GF-D8 (cell line): ENCODE results near the gene APOL1.
"Not testable (repeated sequence)": the region's sequence is repeated elsewhere in the genome, so short reads cannot be mapped to it uniquely, and the experiment has no call there.

ENCODE experiments used
- DNase-seq: peaks from one replicate; lab custom pipeline; 2025; lab: John Stamatoyannopoulos, UW

APOL1 gene, protein sequence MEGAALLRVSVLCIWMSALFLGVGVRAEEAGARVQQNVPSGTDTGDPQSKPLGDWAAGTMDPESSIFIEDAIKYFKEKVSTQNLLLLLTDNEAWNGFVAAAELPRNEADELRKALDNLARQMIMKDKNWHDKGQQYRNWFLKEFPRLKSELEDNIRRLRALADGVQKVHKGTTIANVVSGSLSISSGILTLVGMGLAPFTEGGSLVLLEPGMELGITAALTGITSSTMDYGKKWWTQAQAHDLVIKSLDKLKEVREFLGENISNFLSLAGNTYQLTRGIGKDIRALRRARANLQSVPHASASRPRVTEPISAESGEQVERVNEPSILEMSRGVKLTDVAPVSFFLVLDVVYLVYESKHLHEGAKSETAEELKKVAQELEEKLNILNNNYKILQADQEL

DNA sequence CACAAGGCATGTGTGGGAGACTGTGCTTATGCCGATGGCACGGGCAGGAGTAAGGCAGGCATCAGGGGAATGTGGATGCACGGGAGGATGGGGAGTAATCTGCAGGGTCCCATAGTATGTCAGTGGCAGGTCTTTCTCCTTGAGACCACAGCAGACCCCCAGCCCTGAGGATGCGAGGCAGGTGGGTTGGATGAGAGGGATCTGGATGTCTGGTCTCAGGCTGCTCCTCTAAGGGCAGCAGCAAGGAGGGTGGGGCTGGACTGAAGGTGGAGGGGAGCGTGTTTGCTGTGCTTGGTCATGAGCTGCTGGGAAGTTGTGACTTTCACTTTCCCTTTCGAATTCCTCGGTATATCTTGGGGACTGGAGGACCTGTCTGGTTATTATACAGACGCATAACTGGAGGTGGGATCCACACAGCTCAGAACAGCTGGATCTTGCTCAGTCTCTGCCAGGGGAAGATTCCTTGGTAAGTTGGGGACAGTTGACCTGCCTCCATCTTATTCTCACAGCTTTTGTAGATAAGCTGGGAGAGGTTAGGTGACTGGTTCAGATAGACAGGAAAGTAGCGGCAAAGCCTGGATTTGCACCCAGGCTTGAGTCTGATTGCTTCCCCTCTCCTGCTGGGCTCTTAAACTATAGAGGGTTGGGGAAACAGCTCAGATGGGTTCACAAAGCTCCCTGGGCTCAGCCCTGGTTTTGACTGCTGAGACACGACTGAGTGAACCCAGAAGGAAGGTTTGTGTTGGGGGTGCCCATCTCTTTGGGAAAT, at the start of gene APOL1:
Gene APOL1 (plus strand): TSS at position 380 of the 769 bp plus-strand sequence. CDS start 1,823 bp downstream, outside the sequence.
- no peak for DNase-seq

DNA sequence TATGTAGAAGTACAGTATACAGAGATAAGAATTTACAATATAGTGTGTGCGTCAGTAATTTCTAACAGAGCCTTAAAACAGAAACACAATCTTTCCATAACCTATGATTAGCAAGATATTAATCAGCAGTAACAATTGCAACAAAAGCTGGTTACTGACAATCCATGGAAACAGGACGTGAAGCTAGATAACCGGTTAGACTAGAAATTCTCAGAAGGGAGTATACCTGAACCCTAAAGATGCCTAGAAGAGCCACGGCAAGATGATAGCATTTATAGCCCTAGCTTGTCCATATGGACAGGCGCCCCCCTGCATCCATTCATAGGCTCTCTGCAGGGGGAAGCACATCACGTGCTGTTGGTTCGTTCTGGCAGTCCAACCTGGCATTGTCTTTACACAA, 49.5 kb upstream of the APOL1 start:
- DNase-seq: not testable (repeated sequence)

DNA sequence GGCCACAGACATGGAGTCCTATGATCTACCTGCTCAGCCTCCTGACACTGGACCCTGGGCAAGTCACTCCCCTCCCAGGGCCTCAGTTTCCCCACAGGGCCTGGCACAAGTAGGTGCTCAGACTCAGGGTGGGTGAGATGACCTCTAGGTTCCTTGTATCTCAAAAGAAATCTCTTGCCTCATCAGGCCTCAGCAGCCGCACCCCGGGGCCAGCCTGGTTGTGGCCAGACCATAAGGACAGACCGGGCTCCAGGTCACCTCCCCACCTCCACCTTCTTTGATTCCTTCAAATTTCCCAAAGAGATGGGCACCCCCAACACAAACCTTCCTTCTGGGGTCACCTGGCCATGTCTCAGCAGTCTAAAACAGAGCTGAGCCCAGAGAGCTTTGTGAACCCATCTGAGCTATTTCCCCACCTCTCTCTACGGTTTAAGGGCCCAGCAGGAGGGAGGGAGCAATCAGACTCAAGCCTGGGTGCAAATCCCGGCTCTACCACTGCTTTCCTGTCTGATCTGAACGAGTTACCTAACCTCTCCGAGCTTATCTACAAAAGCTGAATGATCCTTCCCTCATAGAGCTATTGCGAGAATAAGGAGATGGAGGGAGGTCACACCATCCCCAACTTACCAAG, 48.8 kb upstream of the APOL1 start:
- DNase-seq: no peak

DNA sequence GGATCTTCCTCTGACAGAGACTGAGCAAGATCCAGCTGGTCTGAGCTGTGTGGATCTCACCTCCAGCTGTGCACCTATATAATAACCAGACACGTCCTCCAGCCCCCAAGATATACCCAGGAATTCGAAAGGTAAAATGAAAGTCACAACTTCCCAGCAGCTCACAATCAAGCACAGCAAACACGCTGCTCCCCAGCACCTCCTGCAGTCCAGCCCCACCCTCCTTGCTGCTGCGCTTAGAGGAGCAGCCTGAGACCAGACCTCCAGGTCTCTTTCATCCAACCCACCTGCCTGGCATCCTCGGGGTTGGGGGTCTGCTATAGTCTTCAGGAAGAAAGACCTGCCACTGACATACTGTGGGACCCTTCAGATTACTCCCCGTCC, 48.3 kb upstream of the APOL1 start:
- no peak for DNase-seq

DNA sequence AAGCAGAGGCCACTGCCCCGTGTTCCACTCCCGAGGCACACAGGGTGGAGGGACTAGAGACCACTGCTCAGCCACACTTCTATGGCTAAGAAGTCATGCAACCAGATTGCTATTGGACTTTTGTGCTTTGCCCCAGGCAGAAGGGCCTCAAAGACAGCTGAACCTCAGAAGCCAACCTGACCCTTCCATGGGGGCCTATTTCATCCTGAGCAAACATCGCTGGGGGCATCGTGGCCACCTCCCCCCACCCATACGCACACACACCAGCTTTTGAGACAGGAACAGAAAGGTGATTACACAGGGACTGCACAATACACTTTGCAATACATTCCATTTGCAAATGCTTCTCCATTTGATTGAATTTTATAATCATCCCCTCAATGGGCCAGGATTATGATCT, 47.4 kb upstream of the APOL1 start:
- not testable (repeated sequence) for DNase-seq

DNA sequence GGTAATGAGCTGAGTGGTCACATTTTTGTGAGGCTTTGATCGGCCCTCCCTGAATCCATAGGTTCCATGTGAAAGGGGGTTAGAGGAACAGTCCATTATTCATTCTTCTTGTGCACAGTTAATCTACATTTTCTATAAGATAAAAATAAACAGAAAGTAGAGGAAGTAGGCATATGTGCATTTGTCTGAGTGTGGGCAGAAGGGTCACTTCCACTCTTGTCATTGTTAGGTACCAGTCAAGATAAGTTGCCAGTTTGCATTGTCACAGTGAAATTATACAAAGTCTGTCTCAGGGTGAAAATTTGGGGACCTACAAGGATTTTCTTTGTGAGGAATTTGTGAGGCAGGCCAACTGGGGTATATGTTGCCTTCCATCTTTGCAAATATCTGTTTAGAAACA, 46.7 kb upstream of the APOL1 start:
- no peak for DNase-seq

DNA sequence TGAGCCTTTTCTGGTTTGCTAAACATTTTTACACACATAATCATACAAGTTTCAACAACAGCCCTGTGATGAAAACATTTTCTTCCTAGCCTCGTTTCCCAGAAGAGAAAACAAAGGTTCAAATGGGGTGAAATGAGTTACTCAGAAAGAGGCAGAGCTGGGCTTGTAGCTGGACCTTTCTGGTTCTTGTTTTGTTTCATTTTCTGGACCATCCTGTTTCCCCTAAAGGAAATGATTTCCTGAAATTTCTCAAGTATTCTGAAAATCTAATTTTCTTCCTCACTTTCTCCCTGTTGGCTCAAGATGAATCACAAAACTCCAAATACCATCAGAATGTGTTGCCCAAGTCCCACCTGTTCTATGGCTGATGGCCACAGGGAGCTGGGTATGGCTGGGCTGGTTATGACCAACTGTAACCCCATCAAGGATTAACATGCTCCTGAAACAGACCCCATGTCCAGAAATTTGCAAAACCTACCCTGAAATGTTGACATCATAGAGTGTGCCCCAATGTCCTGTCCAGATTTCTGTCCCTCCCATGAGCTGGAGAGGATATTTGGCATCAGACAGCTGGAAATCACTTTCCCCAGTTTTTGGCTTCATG, 44.7 kb upstream of the APOL1 start:
- no peak for DNase-seq

DNA sequence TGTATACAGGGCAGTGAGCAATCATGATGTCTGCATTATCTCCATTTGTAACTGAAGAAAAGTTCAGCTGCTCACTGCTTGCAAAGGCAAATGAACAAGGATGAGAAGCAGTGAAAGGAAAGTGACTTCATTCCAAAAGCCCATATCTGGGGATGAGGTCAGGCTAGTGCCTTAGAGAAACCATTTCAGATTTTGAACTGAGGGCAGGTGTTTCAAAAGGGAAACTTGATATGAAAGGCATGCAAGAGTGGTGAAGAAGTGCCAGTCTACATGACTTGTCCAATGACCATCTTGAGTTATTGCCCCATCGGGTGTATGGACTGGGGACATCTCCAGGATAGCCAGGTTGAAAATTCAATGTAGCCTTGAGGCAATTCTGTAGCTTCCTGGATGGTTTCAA, 44.0 kb upstream of the APOL1 start:
- no peak for DNase-seq

DNA sequence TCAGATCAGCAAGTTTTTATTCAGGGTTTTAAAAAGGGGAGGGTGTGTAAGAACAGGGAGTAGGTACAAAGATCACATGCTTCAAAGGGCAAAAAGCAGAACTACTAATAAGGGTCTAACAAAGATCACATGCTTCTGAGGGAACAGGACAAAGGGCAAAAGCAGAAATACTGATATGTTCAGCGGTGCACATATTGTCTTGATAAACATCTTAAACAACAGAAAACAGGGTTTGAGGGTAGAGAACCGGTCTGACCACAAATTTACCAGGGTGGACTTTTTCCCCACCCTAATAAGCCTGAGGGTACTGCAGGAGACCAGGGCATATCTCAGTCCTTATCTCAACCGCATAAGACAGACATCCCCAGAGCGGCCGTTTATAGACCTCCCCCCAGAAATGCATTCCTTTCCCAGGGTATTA, 43.4 kb upstream of the APOL1 start:
- DNase-seq: not testable (repeated sequence)

DNA sequence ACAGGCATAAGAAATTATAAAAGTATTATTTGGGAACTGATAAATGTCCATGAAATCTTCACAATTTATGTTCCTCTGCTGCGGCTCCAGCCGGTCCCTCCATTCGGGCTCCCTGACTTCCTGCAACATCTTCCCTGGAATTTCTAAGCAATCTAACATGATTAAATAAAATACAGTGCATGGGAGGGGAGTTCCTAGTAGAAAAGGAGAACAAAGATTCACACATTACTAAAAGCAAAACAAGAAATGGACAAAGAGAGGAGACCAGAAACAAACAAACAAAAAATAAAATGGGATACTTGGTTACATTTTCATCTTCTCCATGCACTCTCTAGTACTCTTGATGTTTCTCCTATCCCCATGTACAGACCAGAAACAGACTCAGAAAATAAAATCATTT, 42.7 kb upstream of the APOL1 start:
- no peak for DNase-seq

DNA sequence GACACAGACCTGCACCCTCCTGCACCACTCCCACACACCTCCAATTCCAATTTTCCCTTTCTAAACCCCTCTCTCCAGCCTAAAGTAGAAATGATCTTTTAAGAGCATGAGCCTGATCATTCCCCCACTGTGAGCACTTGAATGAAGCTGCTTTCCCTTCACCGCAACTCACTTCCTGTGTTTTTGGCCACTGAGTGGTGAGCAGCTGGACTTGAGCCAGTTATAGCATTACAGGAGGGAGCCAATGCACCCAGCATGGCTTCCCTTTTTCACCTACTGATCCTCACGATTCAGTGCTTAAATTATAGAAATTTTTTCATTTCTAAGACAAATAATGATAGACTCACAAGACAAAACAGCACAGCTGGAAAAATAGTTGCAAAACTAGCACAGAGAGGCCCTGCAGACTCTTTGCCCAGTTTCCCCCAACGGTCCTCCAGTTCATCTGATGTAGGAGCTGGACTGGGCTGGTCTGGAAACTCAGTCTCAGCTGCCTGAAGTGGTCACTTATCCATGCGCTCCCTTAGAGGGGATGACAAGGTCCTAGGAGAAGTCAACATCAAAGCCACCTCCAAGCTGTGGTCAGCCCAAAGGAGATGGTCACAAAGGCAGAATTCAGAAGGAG, 41.6 kb upstream of the APOL1 start:
- peak; percentile 81 for DNase-seq

DNA sequence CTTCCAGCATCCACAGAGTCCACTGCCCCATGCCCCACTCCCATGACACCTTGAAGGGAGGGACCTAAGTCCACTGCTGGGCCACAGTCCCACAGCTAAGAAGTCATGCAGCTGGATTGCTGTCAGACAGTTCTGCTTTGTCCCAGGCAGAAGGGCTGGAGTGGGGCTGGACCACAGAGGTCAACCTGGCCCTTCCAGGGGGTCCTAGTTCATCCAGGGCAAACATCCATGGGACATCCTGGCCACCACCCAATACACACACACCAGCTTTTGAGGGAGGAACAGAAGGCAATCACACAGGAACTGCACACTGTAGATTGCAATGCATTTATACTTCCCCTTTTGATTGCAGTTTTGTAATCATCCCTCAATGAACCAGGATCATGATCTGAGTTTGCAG, 40.0 kb upstream of the APOL1 start:
- DNase-seq: peak; percentile 62

DNA sequence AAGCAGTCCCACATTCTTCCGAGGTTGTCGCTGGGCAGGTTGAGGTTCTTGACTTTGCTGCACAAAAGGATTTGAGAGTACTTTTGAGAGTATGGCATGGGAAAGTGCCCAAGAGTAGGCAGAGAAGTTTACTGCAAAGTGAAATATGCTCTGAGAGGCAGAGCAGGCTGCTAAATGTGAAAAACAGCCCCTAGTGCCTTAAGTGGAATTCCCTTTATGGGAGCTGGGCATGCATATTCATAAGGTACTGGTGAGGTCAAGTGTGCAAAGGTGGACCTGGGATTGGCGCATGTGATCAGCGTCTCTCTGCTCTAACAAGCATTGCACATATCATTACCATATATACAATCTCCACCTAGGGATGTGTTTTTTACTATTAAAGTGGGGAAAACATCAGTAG, 39.3 kb upstream of the APOL1 start:
- no peak for DNase-seq

DNA sequence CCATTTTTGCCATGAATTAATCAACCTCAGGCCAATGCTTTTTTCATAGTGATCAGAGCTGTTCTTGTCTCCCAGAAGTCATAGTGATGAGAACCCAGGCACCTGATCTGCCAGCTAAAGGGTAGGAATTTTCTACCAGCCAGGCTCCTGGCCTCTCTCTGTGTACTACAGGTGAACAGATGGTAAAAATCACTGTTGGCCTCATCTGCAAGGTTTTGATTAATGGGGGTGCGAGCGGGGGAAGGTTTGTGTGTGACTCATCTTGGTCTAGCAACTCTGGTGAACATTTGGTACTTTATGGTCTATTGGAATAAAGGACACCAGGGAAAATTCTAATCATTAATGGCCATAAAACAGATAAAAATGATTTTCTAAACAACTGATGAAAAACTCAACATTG, 37.0 kb upstream of the APOL1 start:
- no peak for DNase-seq

DNA sequence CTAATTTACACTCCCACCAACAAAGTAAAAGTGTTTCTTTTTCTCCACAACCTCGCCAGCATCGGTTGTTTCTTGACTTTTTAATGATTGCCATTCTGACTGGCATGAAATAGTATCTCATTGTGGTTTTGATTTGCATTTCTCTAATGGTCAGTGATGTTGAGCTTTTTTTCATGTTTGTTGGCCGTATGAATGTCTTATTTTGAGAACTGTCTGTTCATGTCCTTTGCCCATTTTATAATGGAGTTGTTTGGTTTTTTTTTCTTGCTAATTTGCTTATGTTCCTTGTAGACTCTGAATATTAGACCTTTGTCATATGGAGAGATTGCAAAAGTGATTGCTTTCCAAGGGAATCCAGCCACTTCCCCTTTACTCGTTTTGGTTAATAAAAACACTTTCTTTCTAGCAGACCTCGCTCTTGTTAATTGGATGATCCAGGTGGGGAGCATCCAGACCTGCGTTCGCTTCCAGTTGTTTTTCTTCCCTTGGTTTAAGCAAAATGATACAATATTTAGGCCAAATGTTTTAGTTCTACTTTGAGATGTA, 34.2 kb upstream of the APOL1 start:
- no peak for DNase-seq

DNA sequence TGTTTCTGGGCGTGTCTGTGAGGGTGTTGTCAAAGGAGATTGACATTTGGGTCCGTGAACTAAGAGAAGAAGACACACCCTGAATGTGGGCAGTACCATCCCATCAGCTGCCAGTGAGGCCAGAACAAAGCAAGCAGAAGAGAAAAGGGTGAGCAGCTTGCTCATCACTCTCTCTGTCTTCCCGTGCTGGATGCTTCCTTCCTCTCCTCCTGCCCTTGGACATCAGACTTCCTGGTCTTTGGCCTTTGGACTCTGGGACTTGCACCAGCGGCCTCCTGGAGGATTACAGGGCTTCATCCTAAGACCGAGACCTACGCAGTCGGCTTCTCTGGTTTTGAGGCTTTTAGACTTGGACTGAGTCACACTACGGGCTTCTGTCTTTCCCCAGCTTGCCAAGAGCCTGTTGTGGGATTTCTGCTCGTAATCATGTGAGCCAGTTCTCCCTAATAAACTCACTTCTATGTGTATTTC, 32.4 kb upstream of the APOL1 start:
- no peak for DNase-seq

DNA sequence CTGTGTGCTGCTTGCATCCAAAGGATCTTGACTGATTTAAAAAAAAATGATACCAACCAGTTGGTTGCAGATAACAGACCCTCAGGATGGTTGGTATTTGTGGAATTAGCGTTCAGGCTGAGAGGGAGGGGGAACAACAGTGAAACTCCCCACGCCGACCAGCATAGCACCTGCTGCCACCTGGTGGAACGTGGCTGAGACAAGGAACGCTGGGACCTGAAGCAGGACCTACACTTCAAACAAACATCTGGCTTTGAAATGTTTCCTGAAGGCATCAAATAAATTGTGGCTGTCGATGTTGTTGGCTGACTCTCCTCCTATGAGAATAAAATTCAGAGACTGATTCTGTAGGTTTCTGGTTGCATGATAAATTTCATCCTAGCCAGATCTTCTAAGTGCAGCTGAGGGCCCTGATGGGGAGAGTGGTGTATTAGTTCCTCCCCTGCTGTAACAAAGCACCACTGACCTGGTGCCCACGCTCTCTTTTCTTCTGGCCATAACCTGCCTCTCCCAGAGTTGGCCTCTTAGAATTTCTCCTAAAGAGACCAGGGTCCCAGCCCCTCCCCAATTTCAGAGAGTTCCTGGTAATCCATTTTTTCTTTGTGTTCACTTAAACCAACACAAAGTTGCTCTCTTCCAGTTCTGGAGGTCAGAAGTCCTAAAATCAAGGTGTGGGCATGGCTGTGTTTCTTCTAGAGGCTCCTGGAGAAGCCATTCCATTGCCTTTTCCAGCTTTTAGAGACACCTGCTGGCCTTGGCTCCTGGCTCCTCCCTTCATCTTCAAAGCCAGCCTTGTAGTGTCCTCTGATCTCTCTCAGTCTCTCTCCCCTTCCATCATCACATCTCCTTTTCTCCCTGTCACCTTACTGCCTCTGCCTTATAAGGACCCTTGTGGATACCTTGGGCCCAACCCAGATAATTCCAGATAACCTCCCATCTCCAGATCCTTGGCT, 30.9 kb upstream of the APOL1 start:
- DNase-seq: no peak

DNA sequence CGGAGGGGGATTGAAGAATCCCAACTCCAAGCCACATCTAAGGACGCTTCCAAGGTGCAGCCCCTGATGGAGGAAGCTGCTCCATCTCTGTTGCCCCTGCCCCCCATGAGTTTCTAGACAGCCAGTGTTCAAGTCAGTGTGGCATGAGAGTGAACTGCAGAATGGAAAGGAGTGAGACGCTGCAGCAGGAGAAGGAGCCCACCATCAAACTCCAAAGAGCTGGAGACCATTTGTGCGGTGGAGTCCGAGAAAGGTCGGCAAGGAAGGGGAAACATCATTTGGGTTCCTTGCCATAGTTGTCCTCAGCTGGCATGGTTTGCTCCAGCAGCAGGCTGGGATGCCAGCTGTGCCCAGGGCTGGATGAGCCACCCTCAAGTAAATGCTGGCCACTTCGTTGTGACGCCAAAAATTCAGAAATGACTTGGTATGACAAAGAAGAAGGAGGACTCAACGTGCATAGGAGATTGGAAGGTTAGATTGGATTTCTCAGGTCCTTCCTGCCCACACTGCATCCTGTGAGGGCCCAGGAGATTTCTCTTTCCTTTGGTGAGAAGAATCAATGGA, 30.0 kb upstream of the APOL1 start:
- no peak for DNase-seq

DNA sequence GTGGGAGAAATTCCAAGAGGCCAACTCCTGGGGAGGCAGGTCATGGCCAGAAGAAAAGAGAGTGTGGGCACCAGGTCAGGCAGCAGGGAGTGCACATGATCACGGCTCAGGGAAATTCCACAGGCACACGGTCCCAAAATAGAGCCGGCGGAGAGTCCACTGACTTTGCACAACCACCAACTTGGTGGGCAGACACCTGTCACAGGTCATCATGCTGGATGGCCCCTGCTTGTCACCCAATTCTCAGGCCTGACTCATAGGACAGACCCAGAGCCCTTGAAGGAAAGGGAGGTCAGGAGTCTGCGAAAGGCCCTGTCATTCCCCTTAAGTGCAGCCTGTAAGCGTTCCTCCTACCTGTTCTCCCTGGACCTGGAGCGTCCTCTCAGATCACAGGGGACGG, 29.4 kb upstream of the APOL1 start:
- DNase-seq: no peak

DNA sequence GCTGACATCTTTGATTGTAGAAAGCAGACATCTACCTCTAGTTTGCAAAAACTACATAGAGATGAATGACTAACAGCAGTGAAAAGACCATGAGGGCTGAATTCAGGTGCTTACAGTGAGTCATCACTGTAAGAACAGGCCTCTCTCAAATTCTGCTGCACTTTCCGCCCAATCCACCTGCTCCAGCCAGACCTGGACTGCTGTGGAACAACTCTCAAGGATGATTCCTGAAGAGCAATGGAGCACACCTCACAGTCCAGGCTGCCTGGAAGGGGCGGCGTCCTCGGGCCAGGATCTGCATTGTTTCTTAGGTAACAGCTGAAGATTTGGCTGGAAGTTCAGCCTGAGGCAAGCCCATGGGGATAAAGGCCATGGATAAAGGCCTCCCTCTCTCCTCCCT, 28.7 kb upstream of the APOL1 start:
- no peak for DNase-seq
